Measurements from ENCODE around the gene C6orf136.

C6orf136 gene

GRCh38 chr6:30682143-30683117 is 35.5 kb downstream of the C6orf136 start:
- Histone ChIP-seq H3K4me1 (ENCODE audit: insufficient read depth, low read length) (peaks cover 49% of the 10 kb centered on the region), H3K4me3 (ENCODE audit: low read length) (peak overlapping the region; percentile 42), H3K27me3 (ENCODE audit: insufficient read depth, low read length) (no peaks in the 10 kb centered on the region), H3K9me3 (ENCODE audit: low read length) (no peaks in the 10 kb centered on the region), H2AFZ (ENCODE audit: low read depth, low read length) (no peak overlapping the region), H3K36me3 (ENCODE audit: insufficient read depth, low read length) (peaks cover 19% of the 10 kb centered on the region)

DNA sequence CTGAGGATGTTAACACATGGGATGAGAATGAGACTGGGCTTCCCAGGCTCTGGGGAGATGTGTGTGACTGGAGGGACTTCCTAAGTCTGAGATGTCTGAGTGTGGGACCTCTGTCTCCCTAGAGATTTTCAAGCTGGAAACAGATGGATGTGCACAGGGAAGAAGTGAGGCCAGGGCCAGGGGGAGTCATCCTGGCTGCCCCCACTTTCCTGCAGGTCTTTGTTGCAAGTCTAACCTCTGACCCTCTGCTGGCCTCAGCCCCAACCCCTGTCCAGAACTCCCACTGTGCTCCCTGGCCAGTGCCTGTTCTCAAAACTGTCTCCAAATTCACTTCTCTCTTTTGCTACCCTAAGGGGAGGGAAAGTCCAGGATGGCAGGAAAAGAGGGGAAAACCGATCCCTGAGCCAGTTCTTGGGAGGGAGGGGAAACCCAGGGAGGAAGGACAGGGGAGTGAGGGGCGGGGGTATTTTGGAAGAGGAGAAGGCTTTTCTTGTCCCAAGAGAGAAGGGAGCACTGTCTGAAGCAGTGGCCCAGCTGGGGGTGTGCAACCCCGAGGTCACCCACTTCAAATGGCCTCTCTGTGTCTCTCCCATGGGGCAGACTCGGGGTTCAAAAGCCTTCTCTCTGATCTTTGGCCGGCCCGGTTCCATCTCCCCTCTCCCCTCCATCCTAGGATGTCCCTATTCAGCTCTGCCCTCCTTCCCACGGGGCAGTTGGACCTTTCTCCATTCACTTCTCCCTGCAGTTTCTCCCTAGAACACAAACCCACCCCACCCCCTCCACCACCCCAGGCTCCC is 36.4 kb downstream of the C6orf136 start:
- peaks cover 57% of the 10 kb centered on the region for H3K4me1 ChIP-seq (ENCODE audit: insufficient read depth, low read length)
- no peaks in the 10 kb centered on the region for H3K9me3 ChIP-seq (ENCODE audit: low read length)
- H2AFZ ChIP-seq (ENCODE audit: low read depth, low read length) = no peak overlapping the region
- no peaks in the 10 kb centered on the region for H3K27me3 ChIP-seq (ENCODE audit: insufficient read depth, low read length)
- H3K36me3 ChIP-seq (ENCODE audit: insufficient read depth, low read length) = peaks cover 14% of the 10 kb centered on the region
- H3K4me3 ChIP-seq (ENCODE audit: low read length) = peak overlapping the region; percentile 42

GRCh38 chr6:30683980-30684338 is 37.0 kb downstream of the C6orf136 start:
- H3K36me3 ChIP-seq (ENCODE audit: insufficient read depth, low read length) = peaks cover 10% of the 10 kb centered on the region
- peaks cover 63% of the 10 kb centered on the region for H3K4me1 ChIP-seq (ENCODE audit: insufficient read depth, low read length)
- no peak overlapping the region for H2AFZ ChIP-seq (ENCODE audit: low read depth, low read length)
- no peaks in the 10 kb centered on the region for H3K9me3 ChIP-seq (ENCODE audit: low read length)
- peak overlapping the region; percentile 42 for H3K4me3 ChIP-seq (ENCODE audit: low read length)
- no peaks in the 10 kb centered on the region for H3K27me3 ChIP-seq (ENCODE audit: insufficient read depth, low read length)

DNA sequence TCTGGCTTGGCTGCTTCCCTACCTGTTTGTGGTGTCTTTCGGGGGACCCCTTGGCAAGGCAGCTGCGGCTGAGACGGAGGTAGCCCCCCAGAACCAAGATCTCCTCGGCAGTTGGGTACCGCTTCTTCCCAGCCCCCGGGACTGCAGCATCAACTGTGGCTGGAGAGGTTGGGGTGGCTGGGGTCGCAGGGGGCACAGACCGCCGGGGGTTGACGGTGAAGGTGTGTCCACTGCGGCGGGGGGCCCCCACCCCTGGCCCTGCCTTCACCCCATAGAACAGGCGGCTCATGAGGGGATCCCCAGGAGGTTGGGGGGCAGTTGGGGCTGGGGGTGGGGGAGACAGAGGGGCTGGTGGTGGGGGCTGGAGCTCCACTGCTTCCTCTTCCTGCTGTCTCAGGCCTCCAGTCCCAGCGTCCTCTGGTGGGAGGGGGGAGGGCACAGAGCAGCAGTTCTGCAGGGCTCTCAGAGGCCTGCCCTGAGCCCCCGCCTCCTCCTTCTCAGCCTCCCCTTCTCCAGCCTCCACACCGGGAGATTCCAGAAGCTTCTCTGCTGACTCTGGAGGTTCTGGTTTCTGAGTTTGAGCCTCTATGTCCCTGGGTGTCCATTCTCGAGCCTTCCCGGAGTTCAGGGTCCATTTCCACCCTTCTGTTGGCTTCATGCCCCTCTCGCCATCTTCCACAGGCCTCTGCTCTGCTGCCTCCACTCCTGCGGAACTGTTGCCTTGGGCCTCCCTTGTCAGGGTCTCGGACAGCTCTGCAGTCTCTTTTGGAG is 37.6 kb downstream of the C6orf136 start:
- Histone ChIP-seq H3K4me3 (ENCODE audit: low read length) (peak overlapping the region; percentile 42), H3K36me3 (ENCODE audit: insufficient read depth, low read length) (peaks cover 10% of the 10 kb centered on the region), H3K9me3 (ENCODE audit: low read length) (no peaks in the 10 kb centered on the region), H3K27me3 (ENCODE audit: insufficient read depth, low read length) (no peaks in the 10 kb centered on the region), H3K4me1 (ENCODE audit: insufficient read depth, low read length) (peaks cover 67% of the 10 kb centered on the region), H2AFZ (ENCODE audit: low read depth, low read length) (no peak overlapping the region)

GRCh38 chr6:30685157-30686008 is 38.5 kb downstream of the C6orf136 start:
- Histone ChIP-seq H3K4me3 (ENCODE audit: low read length) (peak overlapping the region; percentile 68), H3K27me3 (ENCODE audit: insufficient read depth, low read length) (no peaks in the 10 kb centered on the region), H3K36me3 (ENCODE audit: insufficient read depth, low read length) (peaks cover 6% of the 10 kb centered on the region), H2AFZ (ENCODE audit: low read depth, low read length) (no peak overlapping the region), H3K4me1 (ENCODE audit: insufficient read depth, low read length) (peaks cover 75% of the 10 kb centered on the region), H3K9me3 (ENCODE audit: low read length) (no peaks in the 10 kb centered on the region)

- Histone ChIP-seq H3K27me3 (ENCODE audit: insufficient read depth, low read length) (no peaks in the 10 kb centered on the region), H2AFZ (ENCODE audit: low read depth, low read length) (peak within 1 kb of the TSS; percentile 61), H3K4me3 (ENCODE audit: low read length) (peak within 1 kb of the TSS; percentile 68), H3K36me3 (ENCODE audit: insufficient read depth, low read length) (peaks cover 2% of the 10 kb centered on the region), H3K4me1 (ENCODE audit: insufficient read depth, low read length) (peaks cover 77% of the 10 kb centered on the region), H3K9me3 (ENCODE audit: low read length) (no peaks in the 10 kb centered on the region)
Observed at GRCh38 chr6:30686009-30686907, 39.3 kb downstream of the C6orf136 start, which contains the start of gene PPP1R18. PPP1R18 (minus strand) TSS chr6:30686645; CDS start chr6:30686018, 627 bp downstream.

DNA sequence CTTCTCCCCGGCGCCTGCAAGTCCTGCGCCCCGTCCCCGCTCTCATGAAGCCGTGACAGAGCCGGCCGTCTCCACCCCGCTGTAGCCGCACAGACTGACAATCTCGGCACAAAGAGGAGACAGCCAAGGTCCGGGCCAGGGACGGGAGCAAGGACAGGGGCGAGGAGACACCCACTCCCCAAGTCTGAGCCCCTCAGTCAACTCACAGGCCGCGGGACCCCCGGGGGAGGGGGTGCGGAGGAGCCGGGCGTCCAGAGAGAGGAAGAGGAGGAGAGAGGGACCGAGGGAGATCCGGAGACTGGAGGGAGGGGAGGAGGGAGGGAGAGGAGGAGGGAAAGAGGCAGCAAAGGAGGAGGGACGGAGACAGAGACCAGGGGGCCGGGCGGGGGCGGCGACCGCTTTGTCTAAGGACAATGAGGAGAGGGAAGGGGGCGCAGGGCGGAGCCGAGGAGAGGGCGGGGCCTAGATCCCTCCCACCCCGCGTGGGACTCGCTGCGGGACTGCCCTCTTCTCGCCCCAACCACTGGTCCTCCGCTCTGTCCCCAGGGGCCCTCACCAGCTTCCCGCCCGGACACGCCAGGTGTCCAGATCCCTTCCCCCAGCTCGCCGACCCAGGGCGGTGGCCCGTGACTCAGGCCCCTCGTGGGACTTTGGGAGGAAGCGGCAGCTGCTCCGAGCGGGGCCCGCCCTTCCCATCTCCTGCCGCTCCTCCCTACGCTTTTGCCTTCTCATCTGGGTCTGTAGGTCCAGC is 40.1 kb downstream of the C6orf136 start:
- Histone ChIP-seq H3K27me3 (ENCODE audit: insufficient read depth, low read length) (no peaks in the 10 kb centered on the region), H2AFZ (ENCODE audit: low read depth, low read length) (peak overlapping the region; percentile 61), H3K9me3 (ENCODE audit: low read length) (no peaks in the 10 kb centered on the region), H3K4me1 (ENCODE audit: insufficient read depth, low read length) (peaks cover 77% of the 10 kb centered on the region), H3K4me3 (ENCODE audit: low read length) (peak overlapping the region; percentile 68), H3K36me3 (ENCODE audit: insufficient read depth, low read length) (peaks cover 1% of the 10 kb centered on the region)

DNA sequence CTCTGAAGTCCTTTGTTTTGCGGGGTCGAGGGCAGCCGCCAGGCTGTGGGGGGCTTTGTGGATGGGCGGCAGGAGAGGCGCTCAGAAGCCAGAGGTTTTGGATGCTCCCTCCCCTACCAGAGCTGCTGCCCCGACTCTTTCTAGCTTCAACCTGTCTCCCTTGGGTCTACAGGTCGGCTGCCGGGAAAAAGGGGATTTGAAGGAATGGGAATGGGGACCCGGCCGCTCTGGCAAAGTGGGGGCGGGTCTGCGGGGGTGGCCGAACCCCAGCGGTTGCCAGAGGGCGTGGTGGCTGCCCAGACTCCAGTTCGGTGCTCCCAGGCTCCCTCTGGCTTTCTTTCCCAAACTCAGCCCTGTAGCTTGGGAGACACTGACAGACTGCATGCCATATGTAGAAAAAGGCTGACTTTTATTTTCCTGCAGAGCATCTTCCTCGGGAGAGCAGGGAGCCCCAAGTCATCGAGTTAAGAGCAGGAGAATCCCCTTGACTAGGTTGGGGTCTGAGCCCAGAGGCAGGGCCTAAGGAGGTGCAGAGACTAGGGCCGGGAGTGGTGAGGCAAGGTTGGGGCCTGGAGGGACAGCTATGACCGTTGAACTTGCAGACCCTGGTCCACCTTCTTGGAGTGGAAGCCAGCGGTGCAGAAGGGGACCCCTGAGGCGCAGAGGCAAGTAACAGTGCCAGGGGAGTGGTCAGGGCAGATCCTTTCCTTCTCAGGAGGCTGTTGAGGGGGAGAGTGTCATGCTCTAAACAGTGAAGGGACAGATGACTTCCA is 40.9 kb downstream of the C6orf136 start:
- Histone ChIP-seq H3K4me1 (ENCODE audit: insufficient read depth, low read length) (peaks cover 69% of the 10 kb centered on the region), H2AFZ (ENCODE audit: low read depth, low read length) (peak overlapping the region; percentile 61), H3K4me3 (ENCODE audit: low read length) (peak overlapping the region; percentile 68), H3K36me3 (ENCODE audit: insufficient read depth, low read length) (no peaks in the 10 kb centered on the region), H3K27me3 (ENCODE audit: insufficient read depth, low read length) (no peaks in the 10 kb centered on the region), H3K9me3 (ENCODE audit: low read length) (no peaks in the 10 kb centered on the region)

DNA sequence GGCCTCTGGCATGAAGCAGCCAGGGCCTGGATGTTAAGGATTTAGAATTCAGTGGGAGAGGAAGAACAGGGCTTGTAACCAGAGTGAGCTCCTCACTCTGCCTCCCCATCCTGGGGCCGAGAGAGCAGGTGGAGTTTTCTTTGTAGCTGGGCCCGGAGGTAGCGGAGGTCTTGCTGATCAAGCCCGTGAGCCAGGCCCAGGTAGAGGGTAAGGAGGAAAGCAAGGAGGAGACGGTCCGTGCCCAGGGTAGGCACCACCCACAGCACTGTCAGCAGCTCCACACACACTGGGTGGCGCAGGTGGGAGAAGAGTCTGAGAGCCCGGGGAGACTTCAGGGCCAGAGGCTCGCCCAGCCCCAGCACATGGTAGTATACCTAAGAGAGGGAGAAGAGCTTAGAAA is 41.6 kb downstream of the C6orf136 start:
- H3K4me3 ChIP-seq (ENCODE audit: low read length) = no peak overlapping the region
- H3K36me3 ChIP-seq (ENCODE audit: insufficient read depth, low read length) = no peaks in the 10 kb centered on the region
- no peaks in the 10 kb centered on the region for H3K27me3 ChIP-seq (ENCODE audit: insufficient read depth, low read length)
- H2AFZ ChIP-seq (ENCODE audit: low read depth, low read length) = no peak overlapping the region
- no peaks in the 10 kb centered on the region for H3K9me3 ChIP-seq (ENCODE audit: low read length)
- H3K4me1 ChIP-seq (ENCODE audit: insufficient read depth, low read length) = peaks cover 62% of the 10 kb centered on the region

DNA sequence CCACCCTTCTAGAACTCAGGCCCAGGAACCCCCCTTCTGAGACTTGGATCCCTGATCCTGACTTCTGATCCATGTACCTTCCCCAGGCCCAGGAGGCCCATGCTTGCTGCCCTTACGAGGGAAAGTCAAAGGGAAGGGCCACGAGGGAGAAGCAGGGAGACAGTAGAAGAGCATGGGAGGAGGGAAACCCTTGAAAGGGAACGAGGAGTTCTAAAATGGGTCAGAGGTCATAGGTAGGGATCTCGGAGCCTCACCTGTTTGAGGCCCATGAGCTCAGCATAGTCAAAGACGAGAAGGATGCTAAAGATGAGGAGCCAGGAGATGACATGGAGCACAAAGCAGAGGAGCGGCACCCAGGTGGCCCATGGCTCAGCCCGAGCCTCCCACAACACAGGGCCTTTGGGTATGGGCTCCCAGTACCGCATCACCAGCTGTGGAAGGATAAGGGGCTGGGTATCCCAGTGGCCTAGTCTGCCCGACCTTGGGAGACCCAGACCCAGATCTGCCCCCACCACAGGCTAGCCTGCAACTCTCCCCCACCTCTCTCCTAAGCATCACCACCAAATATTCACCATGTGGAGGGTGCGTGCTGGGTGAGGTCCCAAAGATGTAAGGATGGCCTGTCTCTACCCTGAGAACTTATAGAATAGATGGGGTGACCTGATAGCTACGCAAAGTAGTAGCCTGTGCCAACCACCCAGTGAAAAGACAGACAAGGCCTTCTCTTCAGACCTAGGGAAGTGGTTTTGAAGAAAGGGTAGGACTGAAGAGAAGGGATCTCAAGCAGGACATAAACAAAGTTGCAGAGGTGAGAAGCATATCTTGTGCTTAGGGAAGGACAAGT is 42.3 kb downstream of the C6orf136 start:
- H3K36me3 ChIP-seq (ENCODE audit: insufficient read depth, low read length) = no peaks in the 10 kb centered on the region
- H3K9me3 ChIP-seq (ENCODE audit: low read length) = no peaks in the 10 kb centered on the region
- peaks cover 55% of the 10 kb centered on the region for H3K4me1 ChIP-seq (ENCODE audit: insufficient read depth, low read length)
- no peaks in the 10 kb centered on the region for H3K27me3 ChIP-seq (ENCODE audit: insufficient read depth, low read length)
- peak overlapping the region; percentile 53 for H3K4me3 ChIP-seq (ENCODE audit: low read length)
- no peak overlapping the region for H2AFZ ChIP-seq (ENCODE audit: low read depth, low read length)
